Astrocyte (in vitro differentiated cells and primary cell): ENCODE results near the gene VCX3A. TPM values are rescaled to one million over a fixed set of nuclear protein-coding genes. Genes with fewer than 3 reads are reported as not detected.

ENCODE experiments used
- DNase-seq: peaks from one replicate; pipeline ENCODE4 v3.0.0-alpha.2; 2010; ENCODE audit warnings: low read depth
- FAIRE-seq: peaks from 2 replicates; lab custom pipeline; 2011; peaks lifted over from hg19 to GRCh38; lab: Jason Lieb, UNC
- H2AFZ ChIP-seq: 2 replicates; pipeline ENCODE4 v1.6.0; 2012; ENCODE audit warnings: low read depth, low read length, inconsistent platforms
- H3K27ac ChIP-seq: 2 replicates; pipeline ENCODE4 v1.5.1; 2011; ENCODE audit warnings: low read depth, low read length, inconsistent platforms
- H3K27me3 ChIP-seq: 2 replicates; pipeline ENCODE4 v1.6.0; 2011; ENCODE audit warnings: low read length, inconsistent platforms; ENCODE audit not compliant: insufficient read depth
- H3K36me3 ChIP-seq: 2 replicates; pipeline ENCODE4 v1.5.1; 2011; ENCODE audit warnings: low read length, inconsistent platforms; ENCODE audit not compliant: insufficient read depth
- H3K4me1 ChIP-seq: 2 replicates; pipeline ENCODE4 v1.5.1; 2011; ENCODE audit warnings: low read length, inconsistent platforms; ENCODE audit not compliant: insufficient read depth
- H3K4me2 ChIP-seq: 2 replicates; pipeline ENCODE4 v1.6.0; 2012; ENCODE audit warnings: low read length, inconsistent platforms
- H3K4me3 ChIP-seq: 2 replicates; pipeline ENCODE4 v1.5.1; 2011; ENCODE audit warnings: low read depth, mild to moderate bottlenecking, low read length, inconsistent platforms; ENCODE audit not compliant: insufficient read depth
- H3K79me2 ChIP-seq: 2 replicates; pipeline ENCODE4 v1.6.0; 2012; ENCODE audit warnings: mild to moderate bottlenecking, low read length, inconsistent platforms; ENCODE audit not compliant: insufficient read depth
- H3K9ac ChIP-seq: 2 replicates; pipeline ENCODE4 v1.6.0; 2012; ENCODE audit warnings: mild to moderate bottlenecking, low read length, inconsistent platforms
- H3K9me3 ChIP-seq: 2 replicates; pipeline ENCODE4 v1.5.1; 2012; ENCODE audit warnings: low read depth, mild to moderate bottlenecking, low read length, inconsistent platforms; ENCODE audit not compliant: insufficient read depth
- H4K20me1 ChIP-seq: 2 replicates; pipeline ENCODE4 v1.6.0; 2012; ENCODE audit warnings: low read length, inconsistent platforms; ENCODE audit not compliant: insufficient read depth
- H3K27ac Mint-ChIP-seq: one replicate; pipeline ENCODE4 v1.8.0; 2021; ENCODE audit warnings: mild to moderate bottlenecking, mixed read lengths; ENCODE audit not compliant: unreplicated experiment
- H3K27me3 Mint-ChIP-seq: one replicate; pipeline ENCODE4 v1.8.0; 2021; ENCODE audit warnings: low read depth, mixed read lengths; ENCODE audit not compliant: unreplicated experiment
- H3K36me3 Mint-ChIP-seq: one replicate; pipeline ENCODE4 v1.8.0; 2021; ENCODE audit warnings: low read depth, mixed read lengths; ENCODE audit not compliant: unreplicated experiment
- H3K4me1 Mint-ChIP-seq: one replicate; pipeline ENCODE4 v1.8.0; 2021; ENCODE audit warnings: low read depth, mixed read lengths; ENCODE audit not compliant: unreplicated experiment
- H3K4me3 Mint-ChIP-seq: one replicate; pipeline ENCODE4 v1.8.0; 2021; ENCODE audit warnings: mild to moderate bottlenecking, moderate library complexity, mixed read lengths; ENCODE audit not compliant: unreplicated experiment
- H3K9me3 Mint-ChIP-seq: one replicate; pipeline ENCODE4 v1.8.0; 2021; ENCODE audit warnings: mild to moderate bottlenecking, mixed read lengths; ENCODE audit not compliant: unreplicated experiment
- CTCF ChIP-seq: IDR thresholded peaks from 2 replicates; pipeline ENCODE4 v1.5.1; 2011; ENCODE audit warnings: low read depth, mild to moderate bottlenecking, inconsistent platforms, low read length, moderate library complexity; ENCODE audit not compliant: insufficient read depth
- EZH2 ChIP-seq: IDR thresholded peaks from 2 replicates; pipeline ENCODE4 v1.6.1; 2012; ENCODE audit warnings: mild to moderate bottlenecking, low read length, inconsistent platforms; ENCODE audit not compliant: insufficient read depth
- total RNA-seq: library from RNA; stranded (reverse); gene quantifications from 2 replicates; pipeline ENCODE4 v1.2.1, GENCODE V29; 2021

The VCX3A gene
- total RNA-seq, 1 donor from 2014 or later = not detected

- no peaks in the 10 kb centered on the region for H3K27me3 ChIP-seq
- no peaks in the 10 kb centered on the region for H3K9me3 Mint-ChIP-seq
- no peak overlapping the region for H3K4me3 ChIP-seq
- no peaks in the 10 kb centered on the region for H3K27me3 Mint-ChIP-seq
- no peaks in the 10 kb centered on the region for H4K20me1 ChIP-seq
- H3K4me1 Mint-ChIP-seq = no peaks in the 10 kb centered on the region
- no peaks in the 10 kb centered on the region for H3K9me3 ChIP-seq
- H3K4me1 ChIP-seq = no peaks in the 10 kb centered on the region
- no peaks in the 10 kb centered on the region for H3K79me2 ChIP-seq
- H2AFZ ChIP-seq = no peak overlapping the region
- H3K4me3 Mint-ChIP-seq = no peak overlapping the region
- H3K36me3 ChIP-seq = no peaks in the 10 kb centered on the region
- H3K9ac ChIP-seq = no peak overlapping the region
- no peaks in the 10 kb centered on the region for H3K36me3 Mint-ChIP-seq
- no peak overlapping the region for H3K27ac ChIP-seq
- no peak overlapping the region for H3K27ac Mint-ChIP-seq
- TF ChIP-seq CTCF = no peak
- no peak for TF ChIP-seq EZH2
- no peak for DNase-seq
- no peak overlapping the region for H3K4me2 ChIP-seq
- FAIRE-seq = no peak
Observed at GRCh38 chrX:6500719-6501118, 34.2 kb downstream of the VCX3A start.

- H3K27ac ChIP-seq = no peak overlapping the region
- no peak overlapping the region for H2AFZ ChIP-seq
- no peaks in the 10 kb centered on the region for H3K36me3 ChIP-seq
- DNase-seq (no peak), FAIRE-seq (peak; percentile 92)
- no peaks in the 10 kb centered on the region for H4K20me1 ChIP-seq
- Mint-ChIP-seq H3K36me3 (no peaks in the 10 kb centered on the region), H3K27me3 (no peaks in the 10 kb centered on the region), H3K4me3 (no peak overlapping the region), H3K27ac (no peak overlapping the region), H3K9me3 (no peaks in the 10 kb centered on the region), H3K4me1 (no peaks in the 10 kb centered on the region)
- no peak overlapping the region for H3K4me2 ChIP-seq
- no peak overlapping the region for H3K4me3 ChIP-seq
- no peaks in the 10 kb centered on the region for H3K79me2 ChIP-seq
- no peaks in the 10 kb centered on the region for H3K27me3 ChIP-seq
- no peaks in the 10 kb centered on the region for H3K4me1 ChIP-seq
- H3K9ac ChIP-seq = no peak overlapping the region
- H3K9me3 ChIP-seq = no peaks in the 10 kb centered on the region
- TF ChIP-seq EZH2 = no peak
Observed at GRCh38 chrX:6498324-6498723, 36.6 kb downstream of the VCX3A start.
